Measurements from ENCODE around the gene GRIN2A.

The GRIN2A gene

GRCh38 chr16:9723136-9723535, 459.1 kb downstream of the GRIN2A start:
- DNase-seq = no peak
- H3K27ac Mint-ChIP-seq = no peak overlapping the region
- H3K27me3 Mint-ChIP-seq = no peaks in the 10 kb centered on the region
- H3K4me1 Mint-ChIP-seq (ENCODE audit: low read depth) = no peaks in the 10 kb centered on the region
- no peak overlapping the region for H3K4me3 Mint-ChIP-seq
- no peaks in the 10 kb centered on the region for H3K36me3 Mint-ChIP-seq (ENCODE audit: low read depth)
- no peaks in the 10 kb centered on the region for H3K9me3 Mint-ChIP-seq

GRCh38 chr16:9713907-9714306, 468.3 kb downstream of the GRIN2A start:
- Mint-ChIP-seq H3K4me1 (ENCODE audit: low read depth) (no peaks in the 10 kb centered on the region), H3K4me3 (no peak overlapping the region), H3K27me3 (no peaks in the 10 kb centered on the region), H3K9me3 (no peaks in the 10 kb centered on the region), H3K27ac (no peak overlapping the region), H3K36me3 (ENCODE audit: low read depth) (no peaks in the 10 kb centered on the region)
- no peak for DNase-seq

GRCh38 chr16:9713156-9713555, 469.1 kb downstream of the GRIN2A start:
- Mint-ChIP-seq H3K9me3 (no peaks in the 10 kb centered on the region), H3K27ac (no peak overlapping the region), H3K4me3 (no peak overlapping the region), H3K36me3 (ENCODE audit: low read depth) (no peaks in the 10 kb centered on the region), H3K27me3 (no peaks in the 10 kb centered on the region), H3K4me1 (ENCODE audit: low read depth) (no peaks in the 10 kb centered on the region)
- DNase-seq = no peak

- Mint-ChIP-seq H3K9me3 (no peaks in the 10 kb centered on the region), H3K27me3 (no peaks in the 10 kb centered on the region), H3K36me3 (ENCODE audit: low read depth) (no peaks in the 10 kb centered on the region), H3K4me3 (no peak overlapping the region), H3K27ac (no peak overlapping the region), H3K4me1 (ENCODE audit: low read depth) (no peaks in the 10 kb centered on the region)
- no peak for DNase-seq
Observed at GRCh38 chr16:9708972-9709620, 473.1 kb downstream of the GRIN2A start.

GRCh38 chr16:9706217-9706836, 475.9 kb downstream of the GRIN2A start:
- Mint-ChIP-seq H3K4me3 (no peak overlapping the region), H3K9me3 (no peaks in the 10 kb centered on the region), H3K4me1 (ENCODE audit: low read depth) (no peaks in the 10 kb centered on the region), H3K36me3 (ENCODE audit: low read depth) (no peaks in the 10 kb centered on the region), H3K27ac (no peak overlapping the region), H3K27me3 (no peaks in the 10 kb centered on the region)
- no peak for DNase-seq

- Mint-ChIP-seq H3K9me3 (no peaks in the 10 kb centered on the region), H3K4me1 (ENCODE audit: low read depth) (no peaks in the 10 kb centered on the region), H3K36me3 (ENCODE audit: low read depth) (no peaks in the 10 kb centered on the region), H3K27ac (no peak overlapping the region), H3K27me3 (no peaks in the 10 kb centered on the region), H3K4me3 (no peak overlapping the region)
- DNase-seq = no peak
Observed at GRCh38 chr16:9703731-9704130, 478.5 kb downstream of the GRIN2A start.
